ENCODE results near the gene NFIX. TPM values are rescaled to one million over a fixed set of nuclear protein-coding genes. Genes with fewer than 3 reads are reported as not detected.

Gene NFIX
- total RNA-seq, 1 donor from 2014 or later = 10.5 TPM

- no peak for DNase-seq (ENCODE audit: low read depth in 2 of 2)
Observed at GRCh38 chr19:13007292-13008045, 12.2 kb downstream of the NFIX start.

GRCh38 chr19:13008926-13009787, 13.9 kb downstream of the NFIX start:
- no peak for DNase-seq (ENCODE audit: low read depth in 2 of 2)

GRCh38 chr19:13010038-13010991, 15.0 kb downstream of the NFIX start:
- no peak for DNase-seq (ENCODE audit: low read depth in 2 of 2)

GRCh38 chr19:13010992-13011652, 15.8 kb downstream of the NFIX start:
- no peak for DNase-seq (ENCODE audit: low read depth in 2 of 2)

GRCh38 chr19:13011653-13012389, 16.5 kb downstream of the NFIX start:
- no peak for DNase-seq (ENCODE audit: low read depth in 2 of 2)

- DNase-seq (ENCODE audit: low read depth in 2 of 2) = no peak
Observed at GRCh38 chr19:13012390-13012689, 17.1 kb downstream of the NFIX start.

GRCh38 chr19:13012690-13013608, 17.7 kb downstream of the NFIX start:
- peak; percentile 43 to 45 for DNase-seq (ENCODE audit: low read depth in 2 of 2)

- peak in 1 of 2 donors; percentile 28 for DNase-seq (ENCODE audit: low read depth in 2 of 2)
Observed at GRCh38 chr19:13013649-13014048, 18.4 kb downstream of the NFIX start.

GRCh38 chr19:13014101-13014920, 19.0 kb downstream of the NFIX start:
- no peak for DNase-seq (ENCODE audit: low read depth in 2 of 2)

- DNase-seq (ENCODE audit: low read depth in 2 of 2) = no peak
Observed at GRCh38 chr19:13014921-13015280, 19.6 kb downstream of the NFIX start.

- no peak for DNase-seq (ENCODE audit: low read depth in 2 of 2)
Observed at GRCh38 chr19:13015361-13016223, 20.3 kb downstream of the NFIX start.

- no peak for DNase-seq (ENCODE audit: low read depth in 2 of 2)
Observed at GRCh38 chr19:13016245-13016627, 21.0 kb downstream of the NFIX start.

GRCh38 chr19:13016628-13017305, 21.5 kb downstream of the NFIX start:
- DNase-seq (ENCODE audit: low read depth in 2 of 2) = no peak

- no peak for DNase-seq (ENCODE audit: low read depth in 2 of 2)
Observed at GRCh38 chr19:13017306-13018034, 22.2 kb downstream of the NFIX start.

- DNase-seq (ENCODE audit: low read depth in 2 of 2) = peak; percentile 29 to 42
Observed at GRCh38 chr19:13018035-13018914, 23.0 kb downstream of the NFIX start.
